ENCODE results near the gene DLGAP1. TPM values are rescaled to one million over a fixed set of nuclear protein-coding genes. Genes with fewer than 3 reads are reported as not detected.

DLGAP1 gene
- total RNA-seq, 4 donors from 2014 or later = 0.22 to 1.5 (median 0.56) TPM

DNA sequence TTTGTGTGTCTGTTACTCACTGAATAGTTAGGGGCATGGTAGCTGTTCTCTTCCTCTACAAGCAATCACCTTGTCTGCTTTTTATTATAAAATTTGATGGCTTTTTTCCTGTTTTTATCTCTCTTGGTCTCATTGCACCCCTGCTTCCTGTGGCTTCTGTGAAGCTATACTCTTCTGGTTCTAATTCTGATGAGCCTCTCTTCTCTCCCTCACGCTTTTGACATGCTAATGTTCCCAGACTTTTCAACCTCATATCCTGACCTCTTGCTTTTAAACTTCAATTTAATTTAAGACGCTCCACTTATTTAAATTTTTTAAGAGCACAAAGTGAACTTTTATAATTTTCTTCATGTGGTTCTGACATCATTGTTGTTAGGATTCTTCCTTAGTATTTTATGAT lies 361.4 kb downstream of the DLGAP1 start:
- 17 to 29% methylated on average over 1 to 2 of the region's 2 CpGs for WGBS, 2 donors (ENCODE audit: low coverage in 1 of 2)
- no peak for ATAC-seq
- no peak for TF ChIP-seq EP300 (IDR thresholded peaks at IDR 0.05)

DNA sequence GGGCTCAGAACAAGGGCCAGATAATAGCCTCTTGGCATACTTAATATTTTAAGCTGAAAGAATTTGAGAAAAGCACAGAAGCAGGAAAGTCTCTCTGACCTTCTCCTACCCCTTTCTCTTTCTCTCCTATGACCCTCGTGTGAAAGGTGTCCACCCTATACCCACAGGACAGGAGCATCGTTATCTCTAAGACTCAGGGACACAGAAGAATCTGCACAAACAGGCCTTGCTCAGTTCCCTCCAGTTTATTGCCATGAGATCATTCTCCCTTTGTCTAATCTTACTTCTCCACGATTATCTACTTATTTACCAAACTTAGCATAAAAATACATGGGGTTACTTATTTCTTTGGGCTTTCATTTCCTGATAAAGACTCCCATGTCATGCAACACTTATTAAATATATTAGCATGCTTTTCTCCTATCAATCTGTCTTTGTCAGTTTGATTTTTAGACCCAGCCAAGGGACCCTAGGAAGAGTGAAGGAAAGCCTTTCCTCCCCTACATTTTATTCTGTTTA lies 370.7 kb downstream of the DLGAP1 start:
- no peak overlapping the region for H3K27ac ChIP-seq
- no peak for ATAC-seq
- H3K27me3 ChIP-seq = no peaks in the 10 kb centered on the region
- TF ChIP-seq, protein P1, sequence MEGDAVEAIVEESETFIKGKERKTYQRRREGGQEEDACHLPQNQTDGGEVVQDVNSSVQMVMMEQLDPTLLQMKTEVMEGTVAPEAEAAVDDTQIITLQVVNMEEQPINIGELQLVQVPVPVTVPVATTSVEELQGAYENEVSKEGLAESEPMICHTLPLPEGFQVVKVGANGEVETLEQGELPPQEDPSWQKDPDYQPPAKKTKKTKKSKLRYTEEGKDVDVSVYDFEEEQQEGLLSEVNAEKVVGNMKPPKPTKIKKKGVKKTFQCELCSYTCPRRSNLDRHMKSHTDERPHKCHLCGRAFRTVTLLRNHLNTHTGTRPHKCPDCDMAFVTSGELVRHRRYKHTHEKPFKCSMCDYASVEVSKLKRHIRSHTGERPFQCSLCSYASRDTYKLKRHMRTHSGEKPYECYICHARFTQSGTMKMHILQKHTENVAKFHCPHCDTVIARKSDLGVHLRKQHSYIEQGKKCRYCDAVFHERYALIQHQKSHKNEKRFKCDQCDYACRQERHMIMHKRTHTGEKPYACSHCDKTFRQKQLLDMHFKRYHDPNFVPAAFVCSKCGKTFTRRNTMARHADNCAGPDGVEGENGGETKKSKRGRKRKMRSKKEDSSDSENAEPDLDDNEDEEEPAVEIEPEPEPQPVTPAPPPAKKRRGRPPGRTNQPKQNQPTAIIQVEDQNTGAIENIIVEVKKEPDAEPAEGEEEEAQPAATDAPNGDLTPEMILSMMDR (IDR thresholded peaks at IDR 0.05) = no peak
- TF ChIP-seq POLR2A (IDR thresholded peaks at IDR 0.05) (no peak), POLR2AphosphoS5 (IDR thresholded peaks at IDR 0.05) (no peak), EP300 (IDR thresholded peaks at IDR 0.05) (no peak)
- no peak overlapping the region for H3K4me3 ChIP-seq
- H3K36me3 ChIP-seq = no peaks in the 10 kb centered on the region
- H3K4me1 ChIP-seq = no peaks in the 10 kb centered on the region
- H3K9me3 ChIP-seq = peaks cover 0 to 16% (median 0%) of the 10 kb centered on the region in 3 donors
- 40 to 41% methylated on average over 1 to 3 of the region's 3 CpGs for WGBS, 2 donors (ENCODE audit: low coverage in 1 of 2)

More for the DNA sequence above, 361.4 kb downstream of the DLGAP1 start:
- no peaks in the 10 kb centered on the region for H3K4me1 ChIP-seq
- peaks cover 10% of the 10 kb centered on the region for H3K27me3 ChIP-seq
- no peak overlapping the region for H3K27ac ChIP-seq
- H3K36me3 ChIP-seq = no peaks in the 10 kb centered on the region
- no peaks in the 10 kb centered on the region for H3K9me3 ChIP-seq
- H3K4me3 ChIP-seq = no peak overlapping the region

DNA sequence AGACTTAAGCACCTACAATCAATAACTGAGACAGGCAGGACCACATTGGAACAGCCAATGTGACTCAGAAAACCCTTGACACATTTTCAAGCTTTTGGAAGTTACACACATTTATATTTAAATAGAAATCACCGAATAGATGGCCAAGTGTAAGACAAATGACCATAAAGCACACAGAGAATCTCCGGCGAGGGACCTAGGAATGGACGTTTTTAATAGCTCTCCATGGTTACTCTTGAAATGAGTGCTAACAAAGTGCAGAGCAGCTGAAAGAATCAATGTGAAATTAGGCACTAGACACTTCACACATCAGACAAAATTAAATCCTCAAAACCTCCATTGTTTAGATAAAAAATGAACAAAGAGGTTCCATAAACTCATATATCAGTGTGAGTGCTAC lies 376.9 kb downstream of the DLGAP1 start:
- no peak for TF ChIP-seq EP300 (IDR thresholded peaks at IDR 0.05)
- TF ChIP-seq, protein P1 (IDR thresholded peaks at IDR 0.05) = no peak
- no peak for TF ChIP-seq POLR2A (IDR thresholded peaks at IDR 0.05)
- TF ChIP-seq POLR2AphosphoS5 (IDR thresholded peaks at IDR 0.05) = no peak
- H3K36me3 ChIP-seq = no peaks in the 10 kb centered on the region
- H3K4me3 ChIP-seq = no peak overlapping the region
- 7 to 25% methylated on average over 4 of the region's 4 CpGs for WGBS, 2 donors (ENCODE audit: low coverage in 1 of 2)
- H3K4me1 ChIP-seq = no peaks in the 10 kb centered on the region
- H3K27ac ChIP-seq = no peak overlapping the region
- peaks cover 3% of the 10 kb centered on the region for H3K27me3 ChIP-seq
- no peaks in the 10 kb centered on the region for H3K9me3 ChIP-seq
- ATAC-seq = no peak

DNA sequence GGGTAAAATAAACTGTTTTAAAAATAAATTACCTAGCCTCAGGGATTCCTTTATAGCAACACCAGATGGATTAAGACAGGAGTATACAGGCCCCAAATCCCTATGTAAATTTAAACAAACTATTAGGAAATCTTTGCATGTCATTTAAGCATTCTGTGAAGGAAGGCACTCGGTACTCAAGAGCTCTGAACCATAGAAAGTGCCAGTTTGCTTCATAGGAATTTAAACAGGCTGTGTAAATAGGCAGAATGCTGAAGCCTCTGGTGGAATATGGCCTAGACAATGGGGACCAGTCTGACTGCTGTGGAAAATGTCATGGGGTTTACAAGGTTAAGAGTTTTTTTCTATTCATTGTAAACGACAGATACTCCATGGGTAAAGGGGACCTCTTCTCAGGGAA lies 377.4 kb downstream of the DLGAP1 start:
- peaks cover 3% of the 10 kb centered on the region for H3K27me3 ChIP-seq
- no peaks in the 10 kb centered on the region for H3K4me1 ChIP-seq
- H3K27ac ChIP-seq = no peak overlapping the region
- WGBS, 2 donors (ENCODE audit: low coverage in 1 of 2) = 55 to 56% methylated on average over 2 of the region's 2 CpGs
- no peaks in the 10 kb centered on the region for H3K9me3 ChIP-seq
- TF ChIP-seq POLR2AphosphoS5 (IDR thresholded peaks at IDR 0.05) (no peak), EP300 (IDR thresholded peaks at IDR 0.05) (no peak), POLR2A (IDR thresholded peaks at IDR 0.05) (no peak)
- TF ChIP-seq, protein P1 (IDR thresholded peaks at IDR 0.05) = no peak
- H3K4me3 ChIP-seq = no peak overlapping the region
- H3K36me3 ChIP-seq = no peaks in the 10 kb centered on the region
- ATAC-seq = no peak

DNA sequence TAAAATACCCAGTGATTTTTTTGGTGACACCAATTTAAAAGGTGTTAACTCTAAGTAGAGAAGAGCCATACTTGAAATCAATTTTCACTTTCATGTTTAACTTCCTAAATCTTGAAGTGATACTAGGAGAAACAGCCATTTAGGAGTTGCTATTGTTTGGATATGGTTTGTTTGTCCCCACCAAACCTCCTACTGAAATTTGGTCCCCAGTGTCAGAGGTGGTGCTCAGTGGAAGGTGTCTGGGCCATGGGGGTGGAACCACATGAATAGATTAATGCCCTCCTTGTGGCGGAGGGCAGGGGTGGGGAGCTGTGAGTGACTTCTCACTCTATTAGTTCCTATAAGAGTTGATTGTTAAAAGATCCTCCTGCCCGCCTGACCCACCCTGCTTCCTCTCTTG lies 377.9 kb downstream of the DLGAP1 start:
- no peaks in the 10 kb centered on the region for H3K4me1 ChIP-seq
- no peak overlapping the region for H3K4me3 ChIP-seq
- ATAC-seq = no peak
- no peaks in the 10 kb centered on the region for H3K9me3 ChIP-seq
- TF ChIP-seq POLR2A (IDR thresholded peaks at IDR 0.05) (no peak), EP300 (IDR thresholded peaks at IDR 0.05) (no peak), POLR2AphosphoS5 (IDR thresholded peaks at IDR 0.05) (no peak)
- TF ChIP-seq, protein P1 (IDR thresholded peaks at IDR 0.05) = no peak
- H3K27ac ChIP-seq = no peak overlapping the region
- H3K27me3 ChIP-seq = peaks cover 3% of the 10 kb centered on the region
- no peaks in the 10 kb centered on the region for H3K36me3 ChIP-seq
- WGBS, 2 donors (ENCODE audit: low coverage in 1 of 2) = 90 to 100% methylated on average over 1 to 2 of the region's 2 CpGs

Measured in gastroesophageal sphincter (tissue), 4 donors.